Measurements from ENCODE around the gene HIPK2. TPM values are rescaled to one million over a fixed set of nuclear protein-coding genes. Genes with fewer than 3 reads are reported as not detected.

HIPK2 gene
- total and polyA plus RNA-seq, 7 donors, result 2.4 to 15.7 (median 7.9) TPM

DNA sequence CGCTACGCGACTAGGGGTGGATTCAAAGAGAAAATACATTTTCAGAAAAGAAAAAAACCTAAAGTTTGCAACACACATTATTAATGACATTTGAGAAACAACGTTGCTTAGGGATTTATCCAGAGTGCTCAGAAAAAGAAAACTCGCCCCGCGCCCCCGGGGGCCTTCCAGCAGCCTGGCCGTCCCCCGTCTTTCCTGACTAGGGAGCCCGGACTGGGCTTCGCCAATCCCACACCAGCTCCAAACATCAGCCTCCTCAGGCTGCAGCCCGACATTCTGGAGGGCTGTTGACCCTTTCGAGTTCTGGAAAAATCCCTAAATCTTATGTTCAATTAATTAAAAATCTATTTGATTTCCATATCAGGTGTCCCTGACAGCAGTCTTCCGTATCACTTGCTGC, 205.7 kb downstream of the HIPK2 start:
- Histone ChIP-seq H3K4me3 (no peak overlapping the region), H3K9me3 (no peaks in the 10 kb centered on the region), H3K36me3 (peaks cover 0 to 36% (median 11%) of the 10 kb centered on the region in 4 donors), H3K27me3 (no peaks in the 10 kb centered on the region), H3K4me1 (no peaks in the 10 kb centered on the region), H3K27ac (no peak overlapping the region)
- intact Hi-C loops (cut with DNase I), result no loop called here
- TF ChIP-seq POLR2AphosphoS5 (IDR thresholded peaks at IDR 0.05), result no peak
- TF ChIP-seq POLR2A (IDR thresholded peaks at IDR 0.05), result no peak
- TF ChIP-seq EP300 (IDR thresholded peaks at IDR 0.05), result no peak
- TF ChIP-seq, protein P1, sequence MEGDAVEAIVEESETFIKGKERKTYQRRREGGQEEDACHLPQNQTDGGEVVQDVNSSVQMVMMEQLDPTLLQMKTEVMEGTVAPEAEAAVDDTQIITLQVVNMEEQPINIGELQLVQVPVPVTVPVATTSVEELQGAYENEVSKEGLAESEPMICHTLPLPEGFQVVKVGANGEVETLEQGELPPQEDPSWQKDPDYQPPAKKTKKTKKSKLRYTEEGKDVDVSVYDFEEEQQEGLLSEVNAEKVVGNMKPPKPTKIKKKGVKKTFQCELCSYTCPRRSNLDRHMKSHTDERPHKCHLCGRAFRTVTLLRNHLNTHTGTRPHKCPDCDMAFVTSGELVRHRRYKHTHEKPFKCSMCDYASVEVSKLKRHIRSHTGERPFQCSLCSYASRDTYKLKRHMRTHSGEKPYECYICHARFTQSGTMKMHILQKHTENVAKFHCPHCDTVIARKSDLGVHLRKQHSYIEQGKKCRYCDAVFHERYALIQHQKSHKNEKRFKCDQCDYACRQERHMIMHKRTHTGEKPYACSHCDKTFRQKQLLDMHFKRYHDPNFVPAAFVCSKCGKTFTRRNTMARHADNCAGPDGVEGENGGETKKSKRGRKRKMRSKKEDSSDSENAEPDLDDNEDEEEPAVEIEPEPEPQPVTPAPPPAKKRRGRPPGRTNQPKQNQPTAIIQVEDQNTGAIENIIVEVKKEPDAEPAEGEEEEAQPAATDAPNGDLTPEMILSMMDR (IDR thresholded peaks at IDR 0.05), result no peak
- no peak for DNase-seq
- 97 to 98% methylated on average over 15 of the region's 15 CpGs for WGBS, 2 donors

DNA sequence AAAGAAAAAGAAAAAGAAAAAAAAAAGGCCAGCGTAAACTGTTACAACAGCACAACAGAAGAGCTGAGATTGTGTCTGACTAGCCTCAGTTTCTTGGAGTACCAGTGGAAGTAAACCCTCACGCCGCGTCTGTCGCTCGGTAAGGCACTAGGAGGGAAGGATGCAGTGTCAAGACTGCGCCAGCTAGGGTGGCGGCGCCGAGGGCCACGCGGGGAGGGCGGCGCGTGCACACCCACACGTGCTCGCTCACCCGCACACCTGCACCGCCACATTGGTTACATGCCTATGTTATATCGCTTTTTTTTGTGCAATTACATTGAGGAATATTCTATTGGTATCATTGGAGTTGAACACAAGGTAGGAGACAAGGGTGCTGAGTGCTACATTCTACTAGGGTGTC, 206.1 kb downstream of the HIPK2 start:
- intact Hi-C loops (cut with DNase I), result no loop called here
- H3K4me1 ChIP-seq, result no peaks in the 10 kb centered on the region
- no peaks in the 10 kb centered on the region for H3K27me3 ChIP-seq
- no peaks in the 10 kb centered on the region for H3K9me3 ChIP-seq
- DNase-seq, result no peak
- H3K4me3 ChIP-seq, result no peak overlapping the region
- TF ChIP-seq POLR2AphosphoS5 (IDR thresholded peaks at IDR 0.05), result no peak
- TF ChIP-seq, protein P1 (IDR thresholded peaks at IDR 0.05), result no peak
- no peak for TF ChIP-seq EP300 (IDR thresholded peaks at IDR 0.05)
- TF ChIP-seq POLR2A (IDR thresholded peaks at IDR 0.05), result no peak
- WGBS, 2 donors, result 97 to 98% methylated on average over 20 of the region's 20 CpGs
- peaks cover 0 to 36% (median 11%) of the 10 kb centered on the region in 4 donors for H3K36me3 ChIP-seq
- H3K27ac ChIP-seq, result no peak overlapping the region

DNA sequence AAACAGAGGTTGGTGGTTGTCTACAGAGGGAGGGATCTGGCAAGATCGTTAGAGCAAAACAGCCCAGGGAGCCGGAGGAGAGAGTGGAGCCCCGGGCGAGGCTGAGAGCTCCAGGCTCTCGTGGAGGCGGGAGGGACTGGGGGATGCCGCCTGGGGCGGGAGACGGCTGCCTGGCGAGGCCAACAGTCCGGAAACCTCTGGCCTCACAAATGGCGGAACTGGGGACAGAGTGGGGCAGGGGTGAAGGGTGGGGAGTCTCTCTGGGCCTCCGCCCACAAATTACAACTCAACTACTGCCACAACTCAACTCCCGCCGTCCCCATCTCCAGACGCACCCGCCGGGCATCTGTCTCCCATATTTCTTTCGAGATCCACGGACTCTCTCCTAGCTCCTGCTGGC, 206.6 kb downstream of the HIPK2 start:
- WGBS, 2 donors, result 90 to 92% methylated on average over 20 of the region's 20 CpGs
- Histone ChIP-seq H3K27ac (no peak overlapping the region), H3K27me3 (no peaks in the 10 kb centered on the region), H3K36me3 (peaks cover 0 to 36% (median 11%) of the 10 kb centered on the region in 4 donors), H3K9me3 (no peaks in the 10 kb centered on the region), H3K4me1 (no peaks in the 10 kb centered on the region), H3K4me3 (no peak overlapping the region)
- TF ChIP-seq EP300 (IDR thresholded peaks at IDR 0.05) (no peak), POLR2A (IDR thresholded peaks at IDR 0.05) (no peak), POLR2AphosphoS5 (IDR thresholded peaks at IDR 0.05) (no peak)
- TF ChIP-seq, protein P1 (IDR thresholded peaks at IDR 0.05), result no peak
- intact Hi-C loops (cut with DNase I), result no loop called here
- no peak for DNase-seq

DNA sequence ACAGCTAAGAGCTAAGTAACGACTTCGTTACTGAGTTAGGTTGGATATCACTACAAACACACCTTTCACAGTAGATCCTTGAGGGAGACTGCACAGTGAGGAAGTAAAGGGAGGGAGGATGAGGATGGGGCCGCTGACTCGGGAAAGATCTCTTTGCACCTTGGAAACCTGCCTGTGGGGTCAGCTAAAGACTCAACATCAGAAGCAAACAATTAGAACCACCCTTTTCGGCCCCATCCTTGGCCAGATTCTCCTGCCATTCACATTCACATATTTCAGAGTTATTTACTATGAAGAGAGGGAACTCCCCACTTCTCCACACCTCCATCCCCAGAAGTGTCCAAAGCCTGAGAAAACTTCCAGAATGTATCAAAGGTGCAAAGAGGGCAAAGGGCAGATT, 207.2 kb downstream of the HIPK2 start:
- H3K4me3 ChIP-seq, result no peak overlapping the region
- H3K4me1 ChIP-seq, result no peaks in the 10 kb centered on the region
- no peak for DNase-seq
- intact Hi-C loops (cut with DNase I), result no loop called here
- no peak overlapping the region for H3K27ac ChIP-seq
- H3K36me3 ChIP-seq, result peaks cover 0 to 36% (median 11%) of the 10 kb centered on the region in 4 donors
- H3K9me3 ChIP-seq, result no peaks in the 10 kb centered on the region
- no peak for TF ChIP-seq EP300 (IDR thresholded peaks at IDR 0.05)
- no peak for TF ChIP-seq POLR2AphosphoS5 (IDR thresholded peaks at IDR 0.05)
- TF ChIP-seq POLR2A (IDR thresholded peaks at IDR 0.05), result no peak
- TF ChIP-seq, protein P1 (IDR thresholded peaks at IDR 0.05), result no peak
- 85 to 91% methylated on average over 5 of the region's 5 CpGs for WGBS, 2 donors
- H3K27me3 ChIP-seq, result no peaks in the 10 kb centered on the region

DNA sequence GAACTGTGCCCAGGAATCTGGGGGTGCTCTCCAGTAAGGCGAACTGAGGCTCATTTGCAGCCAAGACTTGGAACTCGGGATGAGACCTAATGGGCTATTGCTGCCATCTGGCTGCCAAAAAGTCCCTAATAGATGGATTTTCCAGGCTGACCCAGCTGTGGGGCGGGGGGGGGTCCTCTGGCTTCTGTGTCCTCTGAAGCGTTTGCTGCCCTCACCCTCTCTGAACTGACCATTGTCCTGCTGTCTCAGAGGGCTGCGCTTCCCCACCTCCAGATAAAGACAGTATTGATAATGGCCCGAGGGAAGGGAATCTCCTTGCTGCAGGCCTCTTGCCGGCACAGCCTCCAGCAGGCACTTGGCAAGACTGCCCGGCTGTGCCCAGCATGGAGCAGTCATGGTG, 207.7 kb downstream of the HIPK2 start:
- TF ChIP-seq, protein P1 (IDR thresholded peaks at IDR 0.05), result no peak
- TF ChIP-seq POLR2AphosphoS5 (IDR thresholded peaks at IDR 0.05) (no peak), EP300 (IDR thresholded peaks at IDR 0.05) (no peak), POLR2A (IDR thresholded peaks at IDR 0.05) (no peak)
- peaks cover 0 to 32% (median 10%) of the 10 kb centered on the region in 4 donors for H3K36me3 ChIP-seq
- no peak overlapping the region for H3K27ac ChIP-seq
- intact Hi-C loops (cut with DNase I), result no loop called here
- no peak for DNase-seq
- H3K4me3 ChIP-seq, result no peak overlapping the region
- WGBS, 2 donors, result 85 to 87% methylated on average over 8 of the region's 8 CpGs
- no peaks in the 10 kb centered on the region for H3K27me3 ChIP-seq
- no peaks in the 10 kb centered on the region for H3K9me3 ChIP-seq
- no peaks in the 10 kb centered on the region for H3K4me1 ChIP-seq
